DND-41 (cell line): ENCODE measurements around the gene PTPRE.

Source experiments
- CTCF ChIP-seq: IDR thresholded peaks from 2 replicates; pipeline ENCODE4 v1.5.1; 2012; ENCODE audit warnings: borderline replicate concordance, low read length, moderate library complexity, mild to moderate bottlenecking; ENCODE audit not compliant: poor library complexity, severe bottlenecking; ENCODE audit errors: extremely low read depth
- EZH2 ChIP-seq: IDR thresholded peaks from 3 replicates; pipeline ENCODE4 v1.6.1; 2012; ENCODE audit warnings: borderline replicate concordance, low read depth, mild to moderate bottlenecking, moderate library complexity, low read length, inconsistent platforms; ENCODE audit not compliant: severe bottlenecking

GRCh38 chr10:127866276-127867013, 40.5 kb upstream of the PTPRE start:
- TF ChIP-seq CTCF (no peak), EZH2 (no peak)
